ENCODE data around the gene LTA4H. TPM values are rescaled to one million over a fixed set of nuclear protein-coding genes. Genes with fewer than 3 reads are reported as not detected.

Gene LTA4H
- total and polyA plus RNA-seq, 10 of the 15 experiments (the other 5 are each of a cell fraction or from before 2014, with no cell fraction given), result 43.9 to 106 (median 47.3) TPM

GRCh38 chr12:95982602-95983001, 52.8 kb downstream of the LTA4H start:
- RAD21 ChIA-PET (ENCODE audit: unreplicated experiment), result no interaction called here
- no peak for TF ChIP-seq TCF12 (IDR thresholded peaks at IDR 0.05; ENCODE audit: low read depth, low read length)
- TF ChIP-seq EED (IDR thresholded peaks at IDR 0.05; ENCODE audit: low read depth), result no peak
- TF ChIP-seq ATF7 (IDR thresholded peaks at IDR 0.05; ENCODE audit: low read depth), result no peak
- no peak for TF ChIP-seq GATAD2B (conservative IDR thresholded peaks at IDR 0.05; ENCODE audit: low read depth)
- CTCF ChIA-PET, result no interaction called here
- SMC1A ChIA-PET (ENCODE audit: uncharacterized antibody, unreplicated experiment), result no interaction called here
- Histone ChIP-seq H3K27me3 (replicated peaks in 1 of 2; ENCODE audit: control insufficient read depth in 2 of 2, insufficient read depth in 2 of 2, low read length in 1 of 2) (no peaks in the 10 kb centered on the region), H3K79me2 (ENCODE audit: control insufficient read depth, insufficient read depth, low read length) (no peaks in the 10 kb centered on the region), H3K9me3 (replicated peaks; ENCODE audit: control insufficient read depth, insufficient read depth, low read length) (no peaks in the 10 kb centered on the region), H3K4me3 (no peak overlapping the region), H3K27ac (ENCODE audit: control insufficient read depth, insufficient read depth) (no peak overlapping the region), H3K36me3 (ENCODE audit: control insufficient read depth in 2 of 2, insufficient read depth in 2 of 2, low read length in 1 of 2) (no peaks in the 10 kb centered on the region), H3K4me2 (ENCODE audit: control insufficient read depth, insufficient read depth) (no peak overlapping the region), H3K9ac (ENCODE audit: control insufficient read depth, insufficient read depth, low read length) (no peak overlapping the region), H4K20me1 (ENCODE audit: control insufficient read depth, insufficient read depth) (no peaks in the 10 kb centered on the region), H3K4me1 (ENCODE audit: control insufficient read depth, insufficient read depth, low read length) (no peaks in the 10 kb centered on the region), H2AFZ (ENCODE audit: control insufficient read depth, low read depth, low read length) (no peak overlapping the region)
- no peak for FAIRE-seq
- intact Hi-C loops (cut with micrococcal nuclease; ENCODE audit: unreplicated experiment), result no loop called here
- no TSS peak for BruUV-seq (replicated peaks)
- DNase-seq (ENCODE audit: low read depth, low spot score), result no peak
- WGBS (ENCODE audit: insufficient coverage, insufficient replicate concordance, low lambda C conversion rate, missing lambda C conversion rate), result 0% methylated on average over 1 of the region's 1 CpG
- in situ Hi-C loops (cut with MboI), result no loop called here
- ATAC-seq, result no peak
- POLR2A ChIA-PET, result no interaction called here

DNA sequence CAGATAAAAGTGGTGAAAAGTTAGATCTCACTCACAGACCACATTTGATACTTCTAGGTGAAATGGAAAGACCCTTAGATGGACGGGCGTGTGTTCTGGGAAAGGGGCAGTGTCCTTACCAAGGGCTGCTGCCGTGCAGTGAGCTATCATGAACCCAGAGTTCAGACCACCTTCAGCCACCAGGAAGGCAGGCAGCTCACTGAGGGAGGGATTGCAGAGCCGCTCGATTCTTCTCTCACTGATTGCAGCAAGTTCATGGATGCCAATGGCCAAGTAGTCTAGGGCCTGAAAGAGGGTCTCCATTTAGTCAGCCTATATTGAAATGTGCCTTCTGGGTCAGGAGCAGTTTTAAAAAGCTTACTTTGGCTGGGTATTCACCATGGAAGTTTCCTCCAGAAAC, 55.0 kb downstream of the LTA4H start:
- ChIA-PET POLR2A (no interaction called here), RAD21 (ENCODE audit: unreplicated experiment) (no interaction called here), CTCF (no interaction called here), SMC1A (ENCODE audit: uncharacterized antibody, unreplicated experiment) (interaction anchor here (0.7 kb wide), 1 partner anchor 18 kb away, joined by 3 read pairs; no protein-coding TSS in a partner anchor)
- H3K9me3 ChIP-seq (replicated peaks; ENCODE audit: control insufficient read depth, insufficient read depth, low read length), result no peaks in the 10 kb centered on the region
- no peak overlapping the region for H2AFZ ChIP-seq (ENCODE audit: control insufficient read depth, low read depth, low read length)
- H4K20me1 ChIP-seq (ENCODE audit: control insufficient read depth, insufficient read depth), result no peaks in the 10 kb centered on the region
- H3K4me1 ChIP-seq (ENCODE audit: control insufficient read depth, insufficient read depth, low read length), result no peaks in the 10 kb centered on the region
- H3K4me3 ChIP-seq, result no peak overlapping the region
- no peak overlapping the region for H3K4me2 ChIP-seq (ENCODE audit: control insufficient read depth, insufficient read depth)
- H3K27me3 ChIP-seq (replicated peaks in 1 of 2; ENCODE audit: control insufficient read depth in 2 of 2, insufficient read depth in 2 of 2, low read length in 1 of 2), result no peaks in the 10 kb centered on the region; a peak in 1 of 4 replicates
- H3K9ac ChIP-seq (ENCODE audit: control insufficient read depth, insufficient read depth, low read length), result no peak overlapping the region
- H3K79me2 ChIP-seq (ENCODE audit: control insufficient read depth, insufficient read depth, low read length), result no peaks in the 10 kb centered on the region
- no TSS peak for BruUV-seq (replicated peaks)
- in situ Hi-C loops (cut with MboI), result no loop called here
- ATAC-seq (no peak), FAIRE-seq (no peak), DNase-seq (ENCODE audit: low read depth, low spot score) (no peak)
- intact Hi-C loops (cut with micrococcal nuclease; ENCODE audit: unreplicated experiment), result no loop called here
- no peaks in the 10 kb centered on the region for H3K36me3 ChIP-seq (ENCODE audit: control insufficient read depth in 2 of 2, insufficient read depth in 2 of 2, low read length in 1 of 2)
- H3K27ac ChIP-seq (ENCODE audit: control insufficient read depth, insufficient read depth), result no peak overlapping the region
- 42% methylated on average over 5 of the region's 5 CpGs for WGBS (ENCODE audit: insufficient coverage, insufficient replicate concordance, low lambda C conversion rate, missing lambda C conversion rate)
- TF ChIP-seq ZNF207 (IDR thresholded peaks at IDR 0.05; ENCODE audit: borderline replicate concordance), result no peak
- no peak for TF ChIP-seq PAX8 (IDR thresholded peaks at IDR 0.05)
- TF ChIP-seq EED (IDR thresholded peaks at IDR 0.05; ENCODE audit: low read depth), result no peak
- TF ChIP-seq RFX5 (IDR thresholded peaks at IDR 0.05; ENCODE audit: low read depth, low read length), result no peak
- no peak for TF ChIP-seq FOXK2 (IDR thresholded peaks at IDR 0.05)
- TF ChIP-seq ZNF687 (IDR thresholded peaks at IDR 0.05), result no peak
- TF ChIP-seq RB1 (IDR thresholded peaks at IDR 0.05; ENCODE audit: borderline replicate concordance), result no peak
- no peak for TF ChIP-seq JUNB (IDR thresholded peaks at IDR 0.05)
- no peak for TF ChIP-seq ATF7 (IDR thresholded peaks at IDR 0.05; ENCODE audit: low read depth)
- TF ChIP-seq USF2 (IDR thresholded peaks at IDR 0.05; ENCODE audit: borderline replicate concordance, low read depth, low read length), result no peak
- no peak for TF ChIP-seq TBL1XR1 (IDR thresholded peaks at IDR 0.05; ENCODE audit: low read depth, low read length)
- no peak for TF ChIP-seq BACH1 (IDR thresholded peaks at IDR 0.05; ENCODE audit: borderline replicate concordance)

Data from GM12878 (cell line).